Renal cortical epithelial cell (primary cell): ENCODE measurements around the gene RGS16. TPM values are rescaled to one million over a fixed set of nuclear protein-coding genes. Genes with fewer than 3 reads are reported as not detected.
"Not testable (repeated sequence)": the region's sequence is repeated elsewhere in the genome, so short reads cannot be mapped to it uniquely, and the experiment has no call there.

Experiments used
- DNase-seq: peaks from one replicate; pipeline ENCODE4 v3.0.0-alpha.2; 2011; ENCODE audit warnings: low read depth
- total RNA-seq: library from RNA; depleted of rRNA; stranded (reverse); fragments of >200 nt; gene quantifications from 2 replicates; pipeline ENCODE4 v1.2.3, GENCODE V29; 2014

RGS16 gene
- total RNA-seq: under 0.01 TPM in 1 of 2 replicates, not detected in the other

DNA sequence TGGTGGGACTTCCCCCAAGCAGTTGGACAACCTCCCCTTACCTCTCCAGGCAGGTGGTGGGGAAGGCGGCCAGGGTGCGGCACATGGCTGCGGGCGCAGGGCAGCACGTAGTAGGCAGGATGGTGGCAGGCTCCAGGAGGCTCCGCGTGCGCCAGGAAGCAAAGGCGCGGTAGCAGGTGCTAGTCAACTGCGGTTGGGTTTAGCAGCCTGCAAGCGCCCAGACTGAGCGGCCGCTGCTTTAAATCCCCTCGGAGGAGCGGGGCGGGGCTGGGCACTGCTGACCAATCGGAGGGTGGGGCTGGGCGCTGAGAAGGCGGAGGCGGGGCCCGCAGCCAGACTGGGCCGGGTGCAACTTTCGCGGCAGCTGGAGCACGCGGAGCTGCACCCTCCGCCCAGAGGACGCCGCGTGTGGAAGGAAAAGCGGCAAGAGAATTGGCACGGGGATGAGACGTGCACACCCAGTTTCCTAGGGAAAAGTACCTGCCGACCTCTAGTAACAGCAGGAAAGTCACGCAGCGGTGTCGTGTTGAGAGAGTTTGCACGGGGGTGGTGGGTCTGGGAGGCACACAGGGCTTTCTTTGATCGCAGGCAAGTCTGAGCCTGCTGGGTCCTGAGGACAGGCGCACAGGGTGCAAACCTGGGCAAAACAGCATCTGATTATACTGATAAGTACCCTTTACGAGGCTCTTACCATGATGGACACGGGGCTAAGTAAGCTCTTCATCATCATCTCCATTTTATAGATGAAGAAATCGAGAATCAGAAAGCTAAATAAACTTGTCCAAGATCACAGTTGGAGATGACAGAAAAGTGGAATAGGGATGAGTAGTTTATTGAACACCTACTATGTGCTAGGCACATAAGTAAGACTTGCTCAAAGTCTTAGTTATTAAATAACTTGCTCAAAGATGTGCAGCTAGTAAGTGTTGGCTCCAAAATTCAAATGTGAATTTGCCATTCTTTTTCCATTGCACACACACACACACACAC is at the start of gene RGS16:
Gene RGS16 (minus strand): TSS at position 215 of the 990 bp plus-strand sequence. CDS start 130 bp downstream, at position 85.
- DNase-seq: peak; percentile 53

DNA sequence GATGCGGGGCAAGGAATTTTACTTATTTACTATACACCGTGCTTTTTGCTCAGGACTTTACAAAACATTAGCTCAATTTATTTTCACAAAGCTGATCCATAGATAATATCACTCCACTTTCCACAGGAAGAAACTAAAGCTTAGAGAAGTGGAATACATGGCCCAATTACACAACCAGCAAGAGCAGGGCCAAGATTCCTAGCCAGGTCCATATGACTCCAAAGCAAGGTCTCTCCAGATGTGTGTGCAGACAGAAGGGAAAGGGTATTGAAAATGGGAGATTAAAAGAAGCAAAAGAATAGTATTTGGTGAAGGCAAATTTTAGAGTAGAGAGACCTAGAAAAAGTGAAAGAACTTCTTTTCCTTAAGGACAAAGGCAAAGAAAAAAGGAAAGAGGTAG is 49.8 kb upstream of the RGS16 start:
- no peak for DNase-seq

DNA sequence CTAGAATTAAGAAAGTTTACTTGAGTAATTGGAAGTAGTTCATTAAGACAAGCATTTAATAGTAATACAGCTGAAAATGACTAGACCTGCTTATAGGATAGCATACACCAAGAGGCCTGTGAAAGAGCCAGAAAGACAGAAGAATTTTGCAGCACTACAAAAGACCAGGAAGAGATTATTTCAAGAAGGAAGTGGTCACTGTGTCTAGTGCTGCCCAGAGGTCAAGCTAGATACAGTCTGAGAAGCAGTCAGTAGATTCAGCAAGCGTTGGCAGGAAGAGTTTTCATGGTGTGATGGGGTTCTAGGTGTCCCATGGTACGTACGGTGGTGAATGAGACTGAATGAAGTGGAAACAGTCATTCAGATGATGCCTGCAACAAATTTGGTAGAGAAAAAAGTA is 48.7 kb upstream of the RGS16 start:
- no peak for DNase-seq

DNA sequence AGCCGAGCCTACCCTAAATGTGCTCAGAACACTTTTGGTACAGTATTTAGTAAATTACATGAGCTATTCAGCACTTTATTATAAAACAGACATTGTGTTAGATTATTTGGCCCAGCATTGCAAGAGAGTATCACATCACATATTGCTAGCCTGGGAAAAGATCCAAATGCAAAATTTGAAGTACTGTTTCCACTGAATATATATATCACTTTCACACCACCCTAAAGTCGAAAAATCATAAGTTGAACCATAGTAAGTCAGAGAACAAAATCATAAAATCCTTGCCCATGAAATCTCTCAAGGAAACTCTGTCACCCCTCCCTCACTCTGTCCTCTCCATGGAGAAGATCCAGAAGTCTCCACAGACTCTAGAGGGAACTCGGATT is 47.1 kb upstream of the RGS16 start:
- DNase-seq: no peak

- DNase-seq: no peak
These were observed 46.6 kb upstream of the RGS16 start for GRCh38 chr1:182650678-182651338.

- DNase-seq: no peak
These were observed 44.9 kb upstream of the RGS16 start for GRCh38 chr1:182649041-182649440.

DNA sequence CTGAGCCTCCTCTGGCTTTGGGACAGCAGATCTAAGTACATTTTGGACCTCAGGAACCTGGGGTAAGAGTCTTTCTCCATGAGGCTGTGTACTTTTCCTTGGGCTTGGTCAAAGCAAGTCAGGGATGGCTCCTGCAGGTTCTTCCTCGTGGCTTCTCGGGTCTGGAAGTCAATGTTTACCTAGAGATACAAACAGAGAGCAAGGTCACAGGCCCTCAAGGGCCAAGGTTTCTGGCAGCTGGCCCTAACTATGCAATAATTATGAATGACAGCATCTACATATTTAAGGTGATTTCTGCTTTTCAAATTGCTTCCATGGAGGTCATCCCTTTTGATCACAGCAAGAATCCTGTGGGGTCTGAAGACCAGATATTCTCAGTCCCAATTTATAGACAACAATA is 42.5 kb upstream of the RGS16 start:
- no peak for DNase-seq

- no peak for DNase-seq
These were observed 40.7 kb upstream of the RGS16 start for GRCh38 chr1:182644886-182645285.

GRCh38 chr1:182643699-182644098 is 39.5 kb upstream of the RGS16 start:
- no peak for DNase-seq

- no peak for DNase-seq
These were observed 38.3 kb upstream of the RGS16 start for GRCh38 chr1:182642461-182642860.

DNA sequence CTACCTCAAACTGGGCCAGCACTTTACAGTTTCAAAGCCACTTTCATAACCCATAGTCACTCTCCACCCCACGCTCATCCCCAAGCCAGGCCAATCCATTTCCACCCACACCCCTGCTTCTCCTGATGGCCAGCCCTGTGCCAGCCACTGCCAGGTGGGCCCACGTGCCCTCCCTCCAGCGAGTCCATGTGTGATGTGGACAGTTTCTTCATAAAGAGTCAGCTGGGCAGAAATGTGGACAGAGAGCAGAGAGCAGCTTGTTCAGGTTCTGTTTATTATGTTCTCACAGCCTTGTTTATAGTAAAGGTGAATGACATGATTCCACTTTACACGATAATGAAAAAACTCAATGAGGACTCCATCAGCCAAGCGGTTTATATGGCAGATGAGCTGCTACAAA is 37.4 kb upstream of the RGS16 start:
- no peak for DNase-seq

GRCh38 chr1:182639330-182639729 is 35.1 kb upstream of the RGS16 start:
- DNase-seq: no peak

GRCh38 chr1:182637769-182638168 is 33.6 kb upstream of the RGS16 start:
- DNase-seq: no peak

GRCh38 chr1:182635871-182636270 is 31.7 kb upstream of the RGS16 start:
- DNase-seq: no peak

DNA sequence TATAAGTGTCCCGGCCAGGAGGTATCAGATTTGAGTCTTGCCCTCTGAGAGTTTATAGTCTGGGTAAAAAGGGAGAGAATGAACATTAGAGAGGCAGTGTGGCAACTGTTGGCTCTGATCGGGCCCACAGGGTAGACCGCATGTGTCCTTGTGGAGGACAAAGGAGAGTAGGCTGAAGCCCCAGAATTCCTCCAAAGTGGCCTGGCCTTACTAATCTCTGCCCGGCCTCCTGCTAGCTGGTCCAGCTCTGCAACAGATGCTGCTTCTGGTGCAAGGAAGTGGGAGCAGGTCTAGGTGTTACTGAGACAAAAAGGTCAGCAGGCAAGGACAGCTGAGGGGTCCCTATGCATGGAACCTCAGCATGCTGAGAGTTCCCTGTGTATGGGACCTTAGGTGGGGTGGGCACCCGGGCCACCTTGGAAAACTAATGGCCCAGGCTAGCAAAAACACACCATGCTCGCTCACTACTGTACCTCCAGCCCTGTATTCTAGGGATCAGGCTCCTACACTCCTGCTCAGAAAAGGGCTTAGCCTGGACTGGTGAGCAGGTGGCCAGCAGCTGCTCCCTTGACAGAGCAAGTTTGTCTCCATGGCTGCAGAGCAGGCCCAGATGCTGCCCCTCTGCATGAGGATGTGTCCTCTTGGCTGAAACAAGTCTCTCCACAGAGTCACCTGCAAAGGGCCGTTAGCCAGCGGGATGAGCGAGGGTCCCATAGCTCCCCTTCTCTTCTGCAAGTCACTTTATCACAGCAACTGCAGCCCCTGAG is 30.3 kb upstream of the RGS16 start:
- DNase-seq: no peak

- no peak for DNase-seq
These were observed 29.6 kb upstream of the RGS16 start for GRCh38 chr1:182633657-182634281.

DNA sequence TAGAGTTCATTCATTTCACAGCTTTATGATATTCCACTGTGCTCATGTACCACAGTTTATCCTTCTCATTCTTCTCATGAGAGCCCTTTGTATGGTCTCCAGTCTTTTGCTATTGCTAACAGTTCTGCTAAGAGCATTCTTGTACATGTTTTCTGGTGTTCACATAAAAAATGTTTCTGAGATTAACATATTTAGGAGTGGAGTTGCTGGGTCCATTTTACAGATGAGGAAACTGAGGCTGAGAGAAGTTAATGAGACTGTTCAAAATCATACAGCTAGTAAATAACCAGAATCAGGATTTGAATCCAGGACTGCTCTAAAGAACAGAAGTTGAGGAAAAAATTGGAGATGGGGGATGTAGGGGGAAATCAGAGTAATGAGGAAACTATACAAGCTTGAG is 28.8 kb upstream of the RGS16 start:
- DNase-seq: no peak

- not testable (repeated sequence) for DNase-seq
These were observed 28.3 kb upstream of the RGS16 start for GRCh38 chr1:182632441-182632857.

DNA sequence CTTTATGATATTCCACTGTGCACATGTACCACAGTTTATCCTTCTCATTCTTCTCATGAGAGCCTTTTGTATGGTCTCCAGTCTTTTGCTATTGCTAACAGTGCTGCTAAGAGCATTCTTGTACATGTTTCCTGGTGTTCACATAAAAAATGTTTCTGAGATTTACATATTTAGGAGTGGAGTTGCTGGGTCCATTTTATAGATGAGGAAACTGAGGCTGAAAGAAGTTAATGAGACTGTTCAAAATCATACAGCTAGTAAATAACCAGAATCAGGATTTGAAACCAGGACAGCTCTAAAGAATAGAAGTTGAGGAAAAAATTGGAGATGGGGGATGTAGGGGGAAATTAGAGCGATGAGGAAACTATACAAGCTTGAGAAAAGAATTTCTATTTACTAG is 27.8 kb upstream of the RGS16 start:
- no peak for DNase-seq

DNA sequence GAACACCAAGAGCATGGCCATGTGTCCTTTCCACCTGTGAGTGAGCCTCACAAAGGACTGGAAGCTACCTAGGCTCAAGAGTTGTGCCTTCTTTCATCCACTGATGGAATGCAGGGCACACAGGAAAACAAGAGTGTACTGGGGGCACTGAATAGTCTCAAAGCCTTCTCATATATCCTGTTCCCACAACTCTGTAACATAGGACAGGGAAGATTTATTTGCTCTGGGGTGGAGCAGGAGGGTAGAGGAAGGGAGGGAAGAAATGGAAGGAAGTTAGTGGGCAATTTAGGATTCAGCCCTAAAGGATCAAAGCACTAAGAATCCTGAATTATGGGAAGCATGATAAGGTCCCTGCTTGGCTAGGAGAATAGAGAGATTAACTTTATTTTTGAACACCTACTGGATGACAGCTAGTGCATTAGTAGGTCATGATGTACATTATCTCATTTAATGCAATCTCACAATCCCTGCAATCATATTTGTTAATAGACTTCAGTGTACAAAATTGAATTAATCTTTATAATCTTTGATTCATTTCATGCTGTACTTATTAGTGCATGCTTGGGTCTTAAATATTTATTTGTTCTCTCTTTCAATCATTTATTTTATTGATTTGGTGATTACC is 27.0 kb upstream of the RGS16 start:
- DNase-seq: no peak

GRCh38 chr1:182630586-182630985 is 26.4 kb upstream of the RGS16 start:
- no peak for DNase-seq
